Lower leg skin (tissue), 3 donors: ENCODE measurements around the gene ZNF366.

Source experiments
- CTCF ChIP-seq, 3 donors: fragments of 450-650 bp; IDR thresholded peaks; one replicate each; pipeline ENCODE4 v1.5.1; 2016; ENCODE audit warnings: antibody characterized with exemption in 3 of 3, mild to moderate bottlenecking in 3 of 3, moderate library complexity in 2 of 3
- POLR2A ChIP-seq, 2 donors: fragments of 450-650 bp; IDR thresholded peaks; one replicate each; pipeline ENCODE4 v1.6.1; 2016 to 2017; ENCODE audit warnings: antibody characterized with exemption in 2 of 2, mild to moderate bottlenecking in 1 of 2, moderate library complexity in 1 of 2

- no peak for TF ChIP-seq CTCF (IDR thresholded peaks at IDR 0.05)
- no peak for TF ChIP-seq POLR2A (IDR thresholded peaks at IDR 0.05)
These were observed 80.2 kb downstream of the ZNF366 start for GRCh38 chr5:72427016-72427415.
